Caco-2 (cell line): ENCODE data around the gene FAAH. TPM values are rescaled to one million over a fixed set of nuclear protein-coding genes. Genes with fewer than 3 reads are reported as not detected.

Experiments
- BruUV-seq: library from RNA; stranded (reverse); fragments of 400-500 nt; replicated peaks from 2 replicates; lab custom pipeline; 2021; lab: Mats Ljungman, UMichigan
- CTCF ChIA-PET: fragments of 300-600 bp; sonication (Branson Sonifier 250); formaldehyde crosslinking; loops from one replicate; lab custom pipeline; 2022; ENCODE audit warnings: antibody characterized with exemption; lab: Charles Lee
- POLR2A ChIA-PET: fragments of 300-600 bp; sonication (Branson Sonifier 250); formaldehyde crosslinking; loops from one replicate; lab custom pipeline; 2022; ENCODE audit warnings: antibody characterized with exemption; lab: Charles Lee
- DNase-seq, 2 experiments: peaks; one replicate each; pipeline versions ENCODE4 v3.0.0 to v3.0.0-alpha.2; 2020 to 2022
- H3K27me3 ChIP-seq: replicated peaks from 2 replicates; pipeline ENCODE4 v1.6.0; 2011; ENCODE audit warnings: low read length; ENCODE audit not compliant: control insufficient read depth, insufficient read depth
- H3K36me3 ChIP-seq: 2 replicates; pipeline ENCODE4 v1.5.1; 2011; ENCODE audit warnings: low read length; ENCODE audit not compliant: control insufficient read depth, insufficient read depth
- H3K4me1 ChIP-seq: fragments of 250-450 bp; sonication (Bioruptor Pico); 2 replicates; pipeline ENCODE4 v1.5.1; 2020; ENCODE audit warnings: mild to moderate bottlenecking
- H3K4me3 ChIP-seq: 2 replicates; pipeline ENCODE4 v1.5.1; 2011; ENCODE audit warnings: low read depth, mild to moderate bottlenecking, control low read depth, low read length
- H3K9me3 ChIP-seq: fragments of 250-450 bp; sonication (Bioruptor Pico); 2 replicates; pipeline ENCODE4 v1.5.1; 2020; ENCODE audit warnings: mild to moderate bottlenecking, moderate library complexity
- H3K27ac Mint-ChIP-seq: one replicate; pipeline ENCODE4 v1.8.0; 2022; ENCODE audit warnings: mixed read lengths; ENCODE audit not compliant: unreplicated experiment
- H3K27me3 Mint-ChIP-seq: one replicate; pipeline ENCODE4 v1.8.0; 2022; ENCODE audit warnings: mixed read lengths; ENCODE audit not compliant: insufficient read depth, unreplicated experiment
- H3K36me3 Mint-ChIP-seq: one replicate; pipeline ENCODE4 v1.8.0; 2022; ENCODE audit warnings: mild to moderate bottlenecking, mixed read lengths; ENCODE audit not compliant: insufficient read depth, unreplicated experiment
- H3K4me1 Mint-ChIP-seq: one replicate; pipeline ENCODE4 v1.8.0; 2022; ENCODE audit warnings: low read depth, mixed read lengths; ENCODE audit not compliant: unreplicated experiment
- H3K4me3 Mint-ChIP-seq: one replicate; pipeline ENCODE4 v1.8.0; 2022; ENCODE audit warnings: mild to moderate bottlenecking, moderate library complexity, mixed read lengths; ENCODE audit not compliant: unreplicated experiment
- H3K9me3 Mint-ChIP-seq: one replicate; pipeline ENCODE4 v1.8.0; 2022; ENCODE audit warnings: mixed read lengths; ENCODE audit not compliant: unreplicated experiment
- intact Hi-C: fragments of 100-400 bp; cut with micrococcal nuclease; formaldehyde crosslinking; loops from one replicate; pipeline ENCODE4 v1.10.0; 2022; ENCODE audit not compliant: unreplicated experiment
- total RNA-seq: library from RNA; stranded (reverse); gene quantifications from 2 replicates; pipeline ENCODE4 v1.2.3, GENCODE V29; 2022
- TF ChIP-seq, protein P1 (sequence below), 2 experiments: fragments of 200-600 bp in 1 of 2; IDR thresholded peaks; 1 replicate in 1 of 2; 2 replicates in 1 of 2; pipeline versions ENCODE4 v1.5.1 to v1.8.0; 2011 to 2022; ENCODE audit warnings: antibody characterized with exemption in 1 of 2, control low read depth in 1 of 2, inconsistent platforms in 1 of 2, low read depth in 1 of 2, low read length in 1 of 2, mild to moderate bottlenecking in 1 of 2, moderate library complexity in 1 of 2; ENCODE audit not compliant: insufficient read depth in 1 of 2, severe bottlenecking in 1 of 2, unreplicated experiment in 1 of 2

Gene FAAH
- total RNA-seq, 1 experiment from 2014 or later = 29.1 TPM

DNA sequence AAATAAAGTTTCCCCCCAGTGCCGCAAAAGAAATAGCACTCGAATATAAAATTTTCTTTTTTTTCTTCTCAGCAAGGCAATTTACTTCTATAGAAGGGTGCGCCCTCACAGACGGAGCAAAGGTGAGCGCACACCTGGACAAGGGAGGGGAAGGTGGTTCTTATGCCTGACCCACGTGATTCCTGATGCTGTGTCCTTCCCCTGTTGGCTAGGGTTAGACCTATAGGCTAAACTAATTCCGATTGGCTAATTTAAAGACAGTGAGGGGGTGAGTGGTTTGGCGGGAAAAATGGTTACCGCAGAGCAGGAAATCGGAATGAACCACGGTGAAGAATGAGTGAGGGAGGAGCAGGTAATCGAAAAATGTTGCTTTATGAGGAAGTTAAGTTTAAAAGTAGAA lies 607 bp upstream of the FAAH start:
- Histone ChIP-seq H3K36me3 (no peaks in the 10 kb centered on the region), H3K27me3 (no peaks in the 10 kb centered on the region), H3K9me3 (peaks cover 12% of the 10 kb centered on the region), H3K4me1 (peaks cover 19% of the 10 kb centered on the region), H3K4me3 (no peak overlapping the region)
- BruUV-seq = no TSS peak
- Mint-ChIP-seq H3K27me3 (no peaks in the 10 kb centered on the region), H3K36me3 (peaks cover 8% of the 10 kb centered on the region), H3K4me1 (peaks cover 15% of the 10 kb centered on the region), H3K27ac (peak overlapping the region; percentile 12), H3K4me3 (peak overlapping the region; percentile 88), H3K9me3 (peaks cover 13% of the 10 kb centered on the region)
- intact Hi-C loops = no loop called here
- ChIA-PET CTCF (no interaction called here), POLR2A (no interaction called here)
- TF ChIP-seq, protein P1, sequence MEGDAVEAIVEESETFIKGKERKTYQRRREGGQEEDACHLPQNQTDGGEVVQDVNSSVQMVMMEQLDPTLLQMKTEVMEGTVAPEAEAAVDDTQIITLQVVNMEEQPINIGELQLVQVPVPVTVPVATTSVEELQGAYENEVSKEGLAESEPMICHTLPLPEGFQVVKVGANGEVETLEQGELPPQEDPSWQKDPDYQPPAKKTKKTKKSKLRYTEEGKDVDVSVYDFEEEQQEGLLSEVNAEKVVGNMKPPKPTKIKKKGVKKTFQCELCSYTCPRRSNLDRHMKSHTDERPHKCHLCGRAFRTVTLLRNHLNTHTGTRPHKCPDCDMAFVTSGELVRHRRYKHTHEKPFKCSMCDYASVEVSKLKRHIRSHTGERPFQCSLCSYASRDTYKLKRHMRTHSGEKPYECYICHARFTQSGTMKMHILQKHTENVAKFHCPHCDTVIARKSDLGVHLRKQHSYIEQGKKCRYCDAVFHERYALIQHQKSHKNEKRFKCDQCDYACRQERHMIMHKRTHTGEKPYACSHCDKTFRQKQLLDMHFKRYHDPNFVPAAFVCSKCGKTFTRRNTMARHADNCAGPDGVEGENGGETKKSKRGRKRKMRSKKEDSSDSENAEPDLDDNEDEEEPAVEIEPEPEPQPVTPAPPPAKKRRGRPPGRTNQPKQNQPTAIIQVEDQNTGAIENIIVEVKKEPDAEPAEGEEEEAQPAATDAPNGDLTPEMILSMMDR (IDR thresholded peaks at IDR 0.05; ENCODE audit: insufficient read depth in 1 of 2, low read depth in 1 of 2, low read length in 1 of 2, severe bottlenecking in 1 of 2, unreplicated experiment in 1 of 2) = no peak
- DNase-seq = no peak

DNA sequence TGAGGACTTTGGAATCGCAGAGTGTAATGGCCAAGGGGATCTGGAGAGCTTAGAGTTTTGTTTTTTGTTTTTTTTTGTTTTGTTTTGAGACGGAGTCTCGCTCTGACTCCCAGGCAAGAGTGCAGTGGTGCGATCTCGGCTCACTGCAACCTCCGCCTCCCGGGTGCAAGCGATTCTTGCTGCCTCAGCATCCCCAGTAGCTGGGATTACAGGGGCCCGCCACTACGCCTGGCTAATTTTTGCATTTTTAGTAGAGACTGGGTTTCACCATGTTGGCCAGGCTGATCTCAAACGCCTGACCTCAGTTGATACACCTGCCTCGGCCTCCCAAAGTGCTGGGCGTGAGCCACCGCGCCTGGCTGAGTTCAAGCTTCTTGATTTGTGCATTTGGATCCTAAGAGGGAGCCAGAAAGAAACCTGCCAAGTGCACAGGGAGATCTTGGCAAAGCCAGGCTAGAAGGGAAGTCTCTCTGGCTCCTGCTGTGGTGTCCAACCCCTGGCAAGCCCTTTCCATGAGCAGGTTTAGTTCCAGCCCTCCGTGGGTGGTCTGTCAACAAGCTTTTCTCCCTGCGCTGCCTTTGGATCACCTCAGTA lies 852 bp downstream of the FAAH start:
- H3K36me3 Mint-ChIP-seq = peaks cover 8% of the 10 kb centered on the region
- Histone ChIP-seq H3K27me3 (no peaks in the 10 kb centered on the region), H3K36me3 (no peaks in the 10 kb centered on the region), H3K9me3 (peaks cover 12% of the 10 kb centered on the region), H3K4me3 (peak overlapping the region; percentile 72), H3K4me1 (peaks cover 19% of the 10 kb centered on the region)
- H3K4me1 Mint-ChIP-seq = peaks cover 16% of the 10 kb centered on the region
- H3K4me3 Mint-ChIP-seq = peak overlapping the region; percentile 88
- TF ChIP-seq, protein P1 (IDR thresholded peaks at IDR 0.05; ENCODE audit: insufficient read depth in 1 of 2, low read depth in 1 of 2, low read length in 1 of 2, severe bottlenecking in 1 of 2, unreplicated experiment in 1 of 2) = no peak
- POLR2A ChIA-PET = no interaction called here
- H3K9me3 Mint-ChIP-seq = peaks cover 13% of the 10 kb centered on the region
- H3K27ac Mint-ChIP-seq = peak overlapping the region; percentile 84
- no peaks in the 10 kb centered on the region for H3K27me3 Mint-ChIP-seq
- CTCF ChIA-PET = no interaction called here
- intact Hi-C loops = loop anchor here (1.0 kb wide), 1 partner anchor 7 kb away; no protein-coding TSS in a partner anchor
- TSS peak; percentile 52 for BruUV-seq
- no peak for DNase-seq

DNA sequence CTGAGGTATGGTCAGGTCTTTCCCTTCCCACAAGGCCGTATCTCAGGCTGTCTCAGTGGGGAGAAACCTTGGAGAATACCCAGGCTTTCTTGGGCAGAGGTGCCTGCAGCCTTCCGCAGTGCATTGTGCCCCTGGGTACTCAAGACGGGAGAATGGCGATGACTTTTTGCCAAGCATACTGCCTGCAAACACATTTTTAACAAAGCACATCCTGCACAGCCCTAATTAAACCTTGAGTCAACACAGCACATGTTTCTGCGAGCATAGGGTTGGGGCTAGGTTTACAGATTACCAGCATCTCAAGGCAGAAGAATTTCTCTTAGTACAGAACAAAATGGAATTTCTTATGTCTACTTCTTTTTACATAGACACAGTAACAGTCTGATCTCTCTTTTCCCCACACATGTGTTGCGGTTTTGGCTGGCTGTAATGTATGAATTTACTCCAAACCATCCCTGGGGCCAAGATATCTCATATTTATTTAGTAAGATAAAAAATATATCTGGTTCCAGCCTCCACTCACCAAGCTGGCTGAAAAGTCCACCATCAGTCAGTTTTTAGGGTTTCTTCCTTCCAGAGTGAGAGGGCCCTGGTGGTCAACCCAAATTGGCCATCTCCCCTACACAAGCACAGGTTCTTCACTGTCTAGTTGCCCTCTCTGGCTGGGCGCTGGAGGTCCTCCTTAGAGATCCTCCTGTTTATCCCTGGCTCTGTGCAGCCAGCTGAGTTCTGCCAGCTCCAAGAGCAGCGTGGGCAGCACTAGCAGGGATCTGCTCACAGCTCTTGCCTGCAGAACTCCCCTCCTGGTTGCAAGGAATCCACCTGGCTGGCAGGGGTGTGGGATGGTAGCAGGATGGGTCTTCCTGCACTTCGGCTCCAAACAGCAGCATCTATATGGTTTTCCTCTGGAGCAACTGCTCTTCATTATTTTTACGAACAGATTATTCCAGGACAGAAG lies 2.6 kb downstream of the FAAH start:
- BruUV-seq = no TSS peak
- Mint-ChIP-seq H3K27me3 (no peaks in the 10 kb centered on the region), H3K36me3 (peaks cover 8% of the 10 kb centered on the region), H3K27ac (no peak overlapping the region), H3K4me3 (no peak overlapping the region), H3K4me1 (peaks cover 23% of the 10 kb centered on the region), H3K9me3 (peaks cover 12% of the 10 kb centered on the region)
- H3K36me3 ChIP-seq = no peaks in the 10 kb centered on the region
- no peak for DNase-seq
- H3K4me1 ChIP-seq = peaks cover 19% of the 10 kb centered on the region
- ChIA-PET CTCF (interaction anchor here (0.6 kb wide), 1 partner anchor 9 kb away, joined by 4 read pairs; no protein-coding TSS in a partner anchor), POLR2A (no interaction called here)
- intact Hi-C loops = no loop called here
- TF ChIP-seq, protein P1 (IDR thresholded peaks at IDR 0.05; ENCODE audit: insufficient read depth in 1 of 2, low read depth in 1 of 2, low read length in 1 of 2, severe bottlenecking in 1 of 2, unreplicated experiment in 1 of 2) = no peak
- H3K9me3 ChIP-seq = peaks cover 12% of the 10 kb centered on the region
- no peaks in the 10 kb centered on the region for H3K27me3 ChIP-seq
- no peak overlapping the region for H3K4me3 ChIP-seq
